ENCODE data around the gene PEX14. TPM values are rescaled to one million over a fixed set of nuclear protein-coding genes. Genes with fewer than 3 reads are reported as not detected.

The PEX14 gene, protein sequence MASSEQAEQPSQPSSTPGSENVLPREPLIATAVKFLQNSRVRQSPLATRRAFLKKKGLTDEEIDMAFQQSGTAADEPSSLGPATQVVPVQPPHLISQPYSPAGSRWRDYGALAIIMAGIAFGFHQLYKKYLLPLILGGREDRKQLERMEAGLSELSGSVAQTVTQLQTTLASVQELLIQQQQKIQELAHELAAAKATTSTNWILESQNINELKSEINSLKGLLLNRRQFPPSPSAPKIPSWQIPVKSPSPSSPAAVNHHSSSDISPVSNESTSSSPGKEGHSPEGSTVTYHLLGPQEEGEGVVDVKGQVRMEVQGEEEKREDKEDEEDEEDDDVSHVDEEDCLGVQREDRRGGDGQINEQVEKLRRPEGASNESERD
- total RNA-seq (2021; ENCODE audit: unreplicated experiment) (29.3 TPM), Bru-seq, nascent RNA (percentile 73 among the genes with signal in this experiment), BruChase-seq, experiment 1, labeled RNA remaining after a 6-hour chase (percentile 64 among the genes with signal in this experiment), BruChase-seq, experiment 2, labeled RNA remaining after a 2-hour chase (percentile 63 among the genes with signal in this experiment)
- polyA plus RNA-seq (2012): 28.7 and 29.0 TPM in 2 replicates
- long read RNA-seq, partial matches to known transcripts: 2 of 6 reads
- long read RNA-seq, other reads (novel, unspliced or antisense): 2 of 6 reads

GRCh38 chr1:10474613-10475507, at the start of gene PEX14:
Gene PEX14 (plus strand): TSS chr1:10474950. CDS start chr1:10474967, 17 bp downstream.
- H3K9me3 ChIP-seq (ENCODE audit: control insufficient read depth in 1 of 2, insufficient read depth in 1 of 2, low read depth in 1 of 2, low read length in 2 of 2): no peaks in the 10 kb centered on the region
- peak within 1 kb of the TSS; percentile 45 for H3K27ac ChIP-seq (ENCODE audit: low read depth, low read length)
- ChIA-PET CTCF (no interaction called here), RAD21 (ENCODE audit: low non-redundant PET in 1 of 2, low total read pairs in 2 of 2, uncharacterized antibody in 2 of 2, unreplicated experiment in 2 of 2) (no interaction called here), POLR2A (no interaction called here)
- no peaks in the 10 kb centered on the region for H3K27me3 ChIP-seq (ENCODE audit: insufficient read depth, low read length)
- no peaks in the 10 kb centered on the region for H4K20me1 ChIP-seq (ENCODE audit: insufficient read depth)
- no TSS peak for BruUV-seq (replicated peaks)
- no peak within 1 kb of the TSS for H2AFZ ChIP-seq (ENCODE audit: low read depth, low read length, poor library complexity, severe bottlenecking)
- intact Hi-C loops (cut with micrococcal nuclease): no loop called here
- peaks cover 69% of the 10 kb centered on the region for H3K79me2 ChIP-seq (ENCODE audit: insufficient read depth, low read length)
- H3K4me2 ChIP-seq (ENCODE audit: low read length): peak within 1 kb of the TSS; percentile 90
- H3K4me3 ChIP-seq (replicated peaks in 1 of 2; ENCODE audit: low read depth in 1 of 2, low read length in 2 of 2): peak within 1 kb of the TSS; percentile 77 to 85
- peaks cover 0 to 36% of the 10 kb centered on the region in 2 experiments; a peak in 3 of 4 replicates for H3K4me1 ChIP-seq (ENCODE audit: control insufficient read depth in 1 of 2, insufficient read depth in 2 of 2, low read length in 2 of 2)
- H3K9ac ChIP-seq (ENCODE audit: low read length): peak within 1 kb of the TSS; percentile 81
- H3K36me3 ChIP-seq (ENCODE audit: control insufficient read depth in 1 of 2, insufficient read depth in 2 of 2, low read length in 2 of 2): peaks cover 0 to 4% of the 10 kb centered on the region in 2 experiments; a peak in 2 of 4 replicates
- ATAC-seq (peak; percentile 85), DNase-seq (ENCODE audit: low read depth, low spot score) (peak; percentile 75)
- H3K9me2 ChIP-seq (ENCODE audit: insufficient read depth): no peaks in the 10 kb centered on the region
- no peak for TF ChIP-seq EZH2 (IDR thresholded peaks at IDR 0.05)
- TF ChIP-seq JUND (IDR thresholded peaks at IDR 0.05): no peak
- TF ChIP-seq, protein P1, sequence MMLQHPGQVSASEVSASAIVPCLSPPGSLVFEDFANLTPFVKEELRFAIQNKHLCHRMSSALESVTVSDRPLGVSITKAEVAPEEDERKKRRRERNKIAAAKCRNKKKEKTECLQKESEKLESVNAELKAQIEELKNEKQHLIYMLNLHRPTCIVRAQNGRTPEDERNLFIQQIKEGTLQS (IDR thresholded peaks at IDR 0.05): no peak
- TF ChIP-seq POLR2A (IDR thresholded peaks at IDR 0.05; ENCODE audit: borderline replicate concordance, extremely low read depth, insufficient read depth, insufficient read length): peak; percentile 46
- peak; percentile 91 for TF ChIP-seq POLR2AphosphoS5 (IDR thresholded peaks at IDR 0.05; ENCODE audit: low read depth, low read length)
- peak; percentile 97 for TF ChIP-seq YY1 (IDR thresholded peaks at IDR 0.05; ENCODE audit: extremely low read depth, insufficient replicate concordance, low read depth, low read length)
- peak; percentile 88 for TF ChIP-seq SP1 (IDR thresholded peaks at IDR 0.05; ENCODE audit: low read depth)
- 0 out of 2 replicates have a peak, but pooled peaks have one; percentile 29 for TF ChIP-seq SIN3A (IDR thresholded peaks at IDR 0.05; ENCODE audit: low read depth)
- TF ChIP-seq, protein P2, sequence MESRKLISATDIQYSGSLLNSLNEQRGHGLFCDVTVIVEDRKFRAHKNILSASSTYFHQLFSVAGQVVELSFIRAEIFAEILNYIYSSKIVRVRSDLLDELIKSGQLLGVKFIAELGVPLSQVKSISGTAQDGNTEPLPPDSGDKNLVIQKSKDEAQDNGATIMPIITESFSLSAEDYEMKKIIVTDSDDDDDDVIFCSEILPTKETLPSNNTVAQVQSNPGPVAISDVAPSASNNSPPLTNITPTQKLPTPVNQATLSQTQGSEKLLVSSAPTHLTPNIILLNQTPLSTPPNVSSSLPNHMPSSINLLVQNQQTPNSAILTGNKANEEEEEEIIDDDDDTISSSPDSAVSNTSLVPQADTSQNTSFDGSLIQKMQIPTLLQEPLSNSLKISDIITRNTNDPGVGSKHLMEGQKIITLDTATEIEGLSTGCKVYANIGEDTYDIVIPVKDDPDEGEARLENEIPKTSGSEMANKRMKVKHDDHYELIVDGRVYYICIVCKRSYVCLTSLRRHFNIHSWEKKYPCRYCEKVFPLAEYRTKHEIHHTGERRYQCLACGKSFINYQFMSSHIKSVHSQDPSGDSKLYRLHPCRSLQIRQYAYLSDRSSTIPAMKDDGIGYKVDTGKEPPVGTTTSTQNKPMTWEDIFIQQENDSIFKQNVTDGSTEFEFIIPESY (IDR thresholded peaks at IDR 0.05; ENCODE audit: extremely low read depth, insufficient replicate concordance, low read length): peak; percentile 88
- TF ChIP-seq TCF7L2 (IDR thresholded peaks at IDR 0.05; ENCODE audit: borderline replicate concordance, extremely low read depth, insufficient read depth, insufficient read length): no peak
- no peak for TF ChIP-seq FOSL1 (IDR thresholded peaks at IDR 0.05; ENCODE audit: low read depth)
- TF ChIP-seq, protein P3, sequence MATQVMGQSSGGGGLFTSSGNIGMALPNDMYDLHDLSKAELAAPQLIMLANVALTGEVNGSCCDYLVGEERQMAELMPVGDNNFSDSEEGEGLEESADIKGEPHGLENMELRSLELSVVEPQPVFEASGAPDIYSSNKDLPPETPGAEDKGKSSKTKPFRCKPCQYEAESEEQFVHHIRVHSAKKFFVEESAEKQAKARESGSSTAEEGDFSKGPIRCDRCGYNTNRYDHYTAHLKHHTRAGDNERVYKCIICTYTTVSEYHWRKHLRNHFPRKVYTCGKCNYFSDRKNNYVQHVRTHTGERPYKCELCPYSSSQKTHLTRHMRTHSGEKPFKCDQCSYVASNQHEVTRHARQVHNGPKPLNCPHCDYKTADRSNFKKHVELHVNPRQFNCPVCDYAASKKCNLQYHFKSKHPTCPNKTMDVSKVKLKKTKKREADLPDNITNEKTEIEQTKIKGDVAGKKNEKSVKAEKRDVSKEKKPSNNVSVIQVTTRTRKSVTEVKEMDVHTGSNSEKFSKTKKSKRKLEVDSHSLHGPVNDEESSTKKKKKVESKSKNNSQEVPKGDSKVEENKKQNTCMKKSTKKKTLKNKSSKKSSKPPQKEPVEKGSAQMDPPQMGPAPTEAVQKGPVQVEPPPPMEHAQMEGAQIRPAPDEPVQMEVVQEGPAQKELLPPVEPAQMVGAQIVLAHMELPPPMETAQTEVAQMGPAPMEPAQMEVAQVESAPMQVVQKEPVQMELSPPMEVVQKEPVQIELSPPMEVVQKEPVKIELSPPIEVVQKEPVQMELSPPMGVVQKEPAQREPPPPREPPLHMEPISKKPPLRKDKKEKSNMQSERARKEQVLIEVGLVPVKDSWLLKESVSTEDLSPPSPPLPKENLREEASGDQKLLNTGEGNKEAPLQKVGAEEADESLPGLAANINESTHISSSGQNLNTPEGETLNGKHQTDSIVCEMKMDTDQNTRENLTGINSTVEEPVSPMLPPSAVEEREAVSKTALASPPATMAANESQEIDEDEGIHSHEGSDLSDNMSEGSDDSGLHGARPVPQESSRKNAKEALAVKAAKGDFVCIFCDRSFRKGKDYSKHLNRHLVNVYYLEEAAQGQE (IDR thresholded peaks at IDR 0.05; ENCODE audit: low read depth): no peak
- TF ChIP-seq SRF (IDR thresholded peaks at IDR 0.05; ENCODE audit: low read depth): peak; percentile 97
- TF ChIP-seq, protein P4, sequence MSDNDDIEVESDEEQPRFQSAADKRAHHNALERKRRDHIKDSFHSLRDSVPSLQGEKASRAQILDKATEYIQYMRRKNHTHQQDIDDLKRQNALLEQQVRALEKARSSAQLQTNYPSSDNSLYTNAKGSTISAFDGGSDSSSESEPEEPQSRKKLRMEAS (IDR thresholded peaks at IDR 0.05): peak; percentile 61
- TF ChIP-seq ELF1 (IDR thresholded peaks at IDR 0.05; ENCODE audit: borderline replicate concordance, low read depth): no peak; the same call in 1 of the 2 replicates
- peak; percentile 27; the same call in 1 of the 2 replicates for TF ChIP-seq ZFX (IDR thresholded peaks at IDR 0.05)
- TF ChIP-seq RAD21 (IDR thresholded peaks at IDR 0.05; ENCODE audit: low read depth): no peak
- peak; percentile 28; the same call in 1 of the 2 replicates for TF ChIP-seq CBX3 (IDR thresholded peaks at IDR 0.05; ENCODE audit: low read depth)
